K562 treated with DMSO at 1 percent for 4 hours (cell line): Measurements from ENCODE around the gene RCN1. TPM values are rescaled to one million over a fixed set of nuclear protein-coding genes. Genes with fewer than 3 reads are reported as not detected.

Experiments used
- total RNA-seq: library from RNA; unstranded; fragments of 300-600 nt; gene quantifications from 2 replicates; pipeline ENCODE4 v1.2.3, GENCODE V29; 2022; ENCODE audit not compliant: insufficient read depth

The RCN1 gene
- total RNA-seq = 22.2 and 24.3 TPM in 2 replicates

DNA sequence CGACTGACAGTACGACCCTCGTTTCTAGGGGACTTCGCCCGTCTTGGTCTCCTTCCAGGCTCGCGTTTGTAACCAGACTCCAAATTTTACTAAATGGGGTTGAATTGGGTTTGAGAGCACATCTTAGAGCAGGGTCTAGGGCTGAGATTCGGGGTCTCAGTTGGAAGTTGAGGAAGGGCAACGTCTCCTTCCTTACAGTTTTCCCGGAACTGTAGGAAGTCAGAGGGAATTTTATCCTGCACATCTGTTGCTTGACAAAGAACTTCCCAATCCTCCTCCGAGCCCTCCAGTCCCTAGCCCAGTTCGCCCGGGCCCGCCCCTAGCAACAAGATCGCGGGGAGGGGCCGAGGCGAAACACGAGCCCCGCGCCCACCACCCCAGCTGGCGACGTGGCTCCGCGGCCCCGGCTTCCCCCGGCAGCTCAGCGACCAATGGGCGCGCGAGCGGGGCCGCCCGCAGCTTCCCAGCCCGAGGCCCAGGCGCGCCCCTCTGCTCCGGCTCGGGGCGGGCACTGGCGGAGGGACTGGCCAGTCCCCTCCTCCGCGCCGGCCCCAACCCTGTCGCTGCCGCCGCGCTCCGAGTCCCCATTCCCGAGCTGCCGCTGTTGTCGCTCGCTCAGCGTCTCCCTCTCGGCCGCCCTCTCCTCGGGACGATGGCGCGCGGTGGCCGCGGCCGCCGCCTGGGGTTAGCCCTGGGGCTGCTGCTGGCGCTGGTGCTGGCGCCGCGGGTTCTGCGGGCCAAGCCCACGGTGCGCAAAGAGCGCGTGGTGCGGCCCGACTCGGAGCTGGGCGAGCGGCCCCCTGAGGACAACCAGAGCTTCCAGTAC lies at the start of gene RCN1:
Gene RCN1 (plus strand): TSS at position 530 of the 826 bp plus-strand sequence. CDS start 123 bp downstream, at position 653.

